OCI-LY1 (cell line): Measurements from ENCODE around the gene ERCC2.
"Not testable (repeated sequence)": the region's sequence is repeated elsewhere in the genome, so short reads cannot be mapped to it uniquely, and the experiment has no call there.

ENCODE experiments used
- H2AFZ ChIP-seq: fragments of 200-600 bp; sonication (generic), shearing (Covaris generic); 2 replicates; pipeline ENCODE4 v1.6.0; 2014; ENCODE audit warnings: antibody characterized with exemption, mild to moderate bottlenecking, low read length
- H3F3A ChIP-seq: fragments of 200-600 bp; sonication (generic), shearing (Covaris generic); 2 replicates; pipeline ENCODE4 v1.6.0; 2014; ENCODE audit warnings: mild to moderate bottlenecking, antibody characterized with exemption, low read length, moderate library complexity; ENCODE audit not compliant: insufficient read depth
- H3K27ac ChIP-seq: fragments of 200-600 bp; sonication (generic); 2 replicates; pipeline ENCODE4 v1.5.1; 2014; ENCODE audit warnings: low read length, mixed run types, mild to moderate bottlenecking, low read depth; ENCODE audit not compliant: poor library complexity, severe bottlenecking
- H3K27me3 ChIP-seq: fragments of 200-600 bp; sonication (generic); 2 replicates; pipeline ENCODE4 v1.6.0; 2014; ENCODE audit warnings: antibody characterized with exemption, mild to moderate bottlenecking, low read length, moderate library complexity; ENCODE audit not compliant: insufficient read depth
- H3K36me3 ChIP-seq: fragments of 200-600 bp; sonication (generic); 2 replicates; pipeline ENCODE4 v1.6.1; 2014; ENCODE audit warnings: mild to moderate bottlenecking, antibody characterized with exemption, low read length, moderate library complexity, mixed read lengths; ENCODE audit not compliant: insufficient read depth
- H3K4me1 ChIP-seq: fragments of 200-600 bp; sonication (generic); 2 replicates; pipeline ENCODE4 v1.5.1; 2014; ENCODE audit warnings: mild to moderate bottlenecking, low read length, moderate library complexity; ENCODE audit not compliant: insufficient read depth, severe bottlenecking
- H3K4me2 ChIP-seq: fragments of 200-600 bp; sonication (generic), shearing (Covaris generic); 2 replicates; pipeline ENCODE4 v1.6.1; 2014; ENCODE audit warnings: low read length
- H3K4me3 ChIP-seq: fragments of 200-600 bp; sonication (generic); 2 replicates; pipeline ENCODE4 v1.5.1; 2014; ENCODE audit warnings: low read length, low read depth, mild to moderate bottlenecking, mixed read lengths; ENCODE audit not compliant: poor library complexity, severe bottlenecking
- H3K79me2 ChIP-seq: fragments of 200-600 bp; shearing (Covaris generic); 2 replicates; pipeline ENCODE4 v1.6.1; 2016; ENCODE audit warnings: mixed run types, low read length, mixed read lengths; ENCODE audit not compliant: insufficient read depth
- H3K9ac ChIP-seq: fragments of 200-600 bp; sonication (generic), shearing (Covaris generic); 2 replicates; pipeline ENCODE4 v1.6.1; 2014; ENCODE audit warnings: mild to moderate bottlenecking, low read length, mixed read lengths
- H3K9me2 ChIP-seq: fragments of 200-600 bp; sonication (generic), shearing (Covaris generic); 2 replicates; pipeline ENCODE4 v1.6.1; 2014; ENCODE audit warnings: low read depth, mild to moderate bottlenecking, low read length, mixed read lengths
- H3K9me3 ChIP-seq: fragments of 200-600 bp; shearing (Covaris generic); 2 replicates; pipeline ENCODE4 v1.6.1; 2014; ENCODE audit warnings: low read length, mixed read lengths
- H4K20me1 ChIP-seq: fragments of 200-600 bp; sonication (generic), shearing (Covaris generic); 2 replicates; pipeline ENCODE4 v1.6.0; 2016; ENCODE audit warnings: mild to moderate bottlenecking, low read length; ENCODE audit not compliant: insufficient read depth
- EZH2 ChIP-seq: fragments of 200-600 bp; sonication (generic), shearing (Covaris generic); IDR thresholded peaks from 2 replicates; pipeline ENCODE4 v1.8.0; 2017; ENCODE audit warnings: borderline replicate concordance, mixed run types, mild to moderate bottlenecking, antibody characterized with exemption, low read length, moderate library complexity, mixed read lengths
- TF ChIP-seq, protein P1 (sequence below): fragments of 200-600 bp; sonication (generic), shearing (Covaris generic); IDR thresholded peaks from 2 replicates; pipeline ENCODE4 v1.5.1; 2017; ENCODE audit warnings: mild to moderate bottlenecking, antibody characterized with exemption, low read length, moderate library complexity, mixed read lengths

The ERCC2 gene

DNA sequence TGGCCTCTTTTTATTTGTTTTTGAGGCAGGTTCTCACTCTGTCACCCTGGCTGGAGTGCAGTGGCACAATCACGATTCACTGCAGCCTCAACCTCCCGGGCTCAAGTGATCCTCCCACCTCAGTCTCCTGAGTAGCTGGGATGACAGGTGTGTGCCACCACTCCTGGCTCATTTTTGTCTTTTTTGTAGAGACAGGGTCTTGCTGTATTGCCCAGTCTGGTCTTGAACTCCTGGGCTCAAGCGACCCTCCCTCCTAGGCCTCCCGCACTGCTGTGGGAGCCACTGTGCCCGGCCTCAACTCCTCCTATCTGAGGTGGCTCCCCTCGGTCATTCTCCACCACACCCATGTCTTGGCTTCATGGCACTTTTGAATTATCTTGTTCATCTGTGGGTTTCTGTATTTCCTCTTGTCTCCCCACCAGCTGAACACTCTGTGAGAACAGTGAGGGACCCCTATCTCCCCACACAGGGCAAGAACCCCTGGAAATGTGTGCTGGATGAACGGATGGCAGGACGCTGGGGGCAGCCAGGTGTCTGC, 55.6 kb downstream of the ERCC2 start:
- H2AFZ ChIP-seq, result no peak overlapping the region
- H3K27me3 ChIP-seq, result peaks cover 2% of the 10 kb centered on the region; the same call in 1 of the 2 replicates
- no peak for TF ChIP-seq EZH2
- TF ChIP-seq, protein P1, sequence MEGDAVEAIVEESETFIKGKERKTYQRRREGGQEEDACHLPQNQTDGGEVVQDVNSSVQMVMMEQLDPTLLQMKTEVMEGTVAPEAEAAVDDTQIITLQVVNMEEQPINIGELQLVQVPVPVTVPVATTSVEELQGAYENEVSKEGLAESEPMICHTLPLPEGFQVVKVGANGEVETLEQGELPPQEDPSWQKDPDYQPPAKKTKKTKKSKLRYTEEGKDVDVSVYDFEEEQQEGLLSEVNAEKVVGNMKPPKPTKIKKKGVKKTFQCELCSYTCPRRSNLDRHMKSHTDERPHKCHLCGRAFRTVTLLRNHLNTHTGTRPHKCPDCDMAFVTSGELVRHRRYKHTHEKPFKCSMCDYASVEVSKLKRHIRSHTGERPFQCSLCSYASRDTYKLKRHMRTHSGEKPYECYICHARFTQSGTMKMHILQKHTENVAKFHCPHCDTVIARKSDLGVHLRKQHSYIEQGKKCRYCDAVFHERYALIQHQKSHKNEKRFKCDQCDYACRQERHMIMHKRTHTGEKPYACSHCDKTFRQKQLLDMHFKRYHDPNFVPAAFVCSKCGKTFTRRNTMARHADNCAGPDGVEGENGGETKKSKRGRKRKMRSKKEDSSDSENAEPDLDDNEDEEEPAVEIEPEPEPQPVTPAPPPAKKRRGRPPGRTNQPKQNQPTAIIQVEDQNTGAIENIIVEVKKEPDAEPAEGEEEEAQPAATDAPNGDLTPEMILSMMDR, result no peak
- no peak overlapping the region for H3K4me3 ChIP-seq
- H3K36me3 ChIP-seq, result no peaks in the 10 kb centered on the region
- H4K20me1 ChIP-seq, result no peaks in the 10 kb centered on the region
- H3K79me2 ChIP-seq, result no peaks in the 10 kb centered on the region
- no peak overlapping the region for H3K27ac ChIP-seq
- H3K9me3 ChIP-seq, result no peaks in the 10 kb centered on the region
- H3K4me1 ChIP-seq, result peaks cover 9% of the 10 kb centered on the region
- H3F3A ChIP-seq, result no peaks in the 10 kb centered on the region
- no peaks in the 10 kb centered on the region for H3K9me2 ChIP-seq
- no peak overlapping the region for H3K4me2 ChIP-seq
- no peak overlapping the region for H3K9ac ChIP-seq

DNA sequence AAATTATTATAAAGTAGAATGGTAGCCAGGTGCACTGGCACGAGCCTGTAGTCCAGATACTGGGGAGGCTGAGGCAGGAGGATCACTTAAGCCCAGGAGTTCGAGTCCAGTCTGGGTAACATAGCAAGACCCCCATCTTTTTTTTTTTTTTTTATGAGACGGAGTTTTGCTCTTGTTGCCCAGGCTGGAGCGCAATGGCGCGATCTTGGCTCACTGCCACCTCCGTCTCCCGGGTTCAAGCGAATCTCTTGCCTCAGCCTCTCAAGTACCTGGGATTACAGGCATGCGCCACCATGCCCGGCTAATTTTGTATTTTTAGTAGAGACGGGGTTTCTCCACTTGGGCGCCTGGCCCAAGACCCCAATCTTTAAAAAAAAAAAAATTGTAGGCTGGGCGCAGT, 58.1 kb downstream of the ERCC2 start:
- H3K4me3 ChIP-seq, H3K4me2 ChIP-seq, H3K9me3 ChIP-seq, H3F3A ChIP-seq, H2AFZ ChIP-seq, H3K79me2 ChIP-seq, H3K36me3 ChIP-seq, H3K4me1 ChIP-seq, H3K9me2 ChIP-seq, H3K9ac ChIP-seq, H4K20me1 ChIP-seq, H3K27me3 ChIP-seq, H3K27ac ChIP-seq: not testable (repeated sequence)

DNA sequence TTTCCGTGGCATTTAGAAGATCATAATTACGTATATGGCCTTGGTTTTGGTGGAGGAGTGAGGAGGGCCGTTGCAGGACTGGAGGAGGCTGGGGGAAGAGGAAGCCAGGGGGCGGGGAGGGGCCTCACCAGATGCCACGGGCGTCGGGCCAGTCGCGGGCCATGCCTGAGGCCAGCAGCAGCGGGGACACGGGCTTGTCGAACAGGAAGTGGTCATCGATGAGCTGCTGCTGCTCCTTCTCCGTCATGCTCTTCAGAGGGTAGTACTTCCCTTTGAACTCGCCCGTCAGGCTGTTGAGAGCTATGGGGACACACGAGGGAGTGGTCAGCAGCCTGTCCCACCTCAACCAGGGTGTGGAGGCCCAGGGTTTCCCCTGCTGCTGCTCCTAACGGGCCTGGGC, 58.8 kb downstream of the ERCC2 start:
- H3K9ac ChIP-seq, result no peak overlapping the region
- H3K79me2 ChIP-seq, result no peaks in the 10 kb centered on the region
- H3K27me3 ChIP-seq, result peaks cover 2% of the 10 kb centered on the region; the same call in 1 of the 2 replicates
- H3K4me2 ChIP-seq, result no peak overlapping the region
- no peaks in the 10 kb centered on the region for H3K9me3 ChIP-seq
- TF ChIP-seq, protein P1, result no peak
- no peak for TF ChIP-seq EZH2
- H4K20me1 ChIP-seq, result no peaks in the 10 kb centered on the region
- no peak overlapping the region for H3K27ac ChIP-seq
- no peak overlapping the region for H3K4me3 ChIP-seq
- no peaks in the 10 kb centered on the region for H3F3A ChIP-seq
- H3K4me1 ChIP-seq, result peaks cover 9% of the 10 kb centered on the region
- no peak overlapping the region for H2AFZ ChIP-seq
- no peaks in the 10 kb centered on the region for H3K9me2 ChIP-seq
- no peaks in the 10 kb centered on the region for H3K36me3 ChIP-seq

DNA sequence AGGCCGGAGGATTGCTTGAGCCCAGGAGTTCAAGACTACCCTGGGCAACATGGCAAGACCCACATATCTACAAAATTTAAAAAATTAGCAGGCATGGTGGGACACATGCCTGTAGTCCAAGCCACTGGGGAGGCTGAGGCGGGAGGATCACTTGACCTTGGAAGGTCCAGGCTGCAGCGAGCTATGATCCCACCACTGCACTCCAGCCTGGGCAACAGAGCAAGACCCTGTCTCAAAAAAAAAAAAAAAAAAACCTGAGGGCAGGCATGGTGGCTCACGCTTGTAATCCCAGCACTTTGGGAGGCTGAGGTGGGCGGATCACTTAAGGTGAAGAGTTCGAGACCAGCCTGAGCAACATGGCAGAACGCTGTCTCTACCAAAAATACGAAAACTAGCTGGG, 61.1 kb downstream of the ERCC2 start:
- not testable (repeated sequence) for H3K36me3 ChIP-seq, H3K27ac ChIP-seq, H3K9me3 ChIP-seq, H3K4me2 ChIP-seq, H2AFZ ChIP-seq, H3K27me3 ChIP-seq, H3F3A ChIP-seq, H3K4me1 ChIP-seq, H4K20me1 ChIP-seq, H3K9me2 ChIP-seq, H3K79me2 ChIP-seq, H3K4me3 ChIP-seq, H3K9ac ChIP-seq
